WI38 (cell line): ENCODE measurements around the gene SLC30A9.

Source experiments
- H3K4me3 ChIP-seq: 2 replicates; pipeline ENCODE4 v1.5.1; 2011; ENCODE audit warnings: low read depth, mild to moderate bottlenecking, control low read depth, low read length
- TF ChIP-seq, protein P1 (sequence below): IDR thresholded peaks from 2 replicates; pipeline ENCODE4 v1.5.1; 2012; ENCODE audit warnings: low read depth, mild to moderate bottlenecking, control low read depth, low read length

The SLC30A9 gene

GRCh38 chr4:41990365-41991111, at the start of gene SLC30A9:
SLC30A9 (plus strand) TSS chr4:41990530; CDS start chr4:41990652, 122 bp downstream.
- TF ChIP-seq, protein P1, sequence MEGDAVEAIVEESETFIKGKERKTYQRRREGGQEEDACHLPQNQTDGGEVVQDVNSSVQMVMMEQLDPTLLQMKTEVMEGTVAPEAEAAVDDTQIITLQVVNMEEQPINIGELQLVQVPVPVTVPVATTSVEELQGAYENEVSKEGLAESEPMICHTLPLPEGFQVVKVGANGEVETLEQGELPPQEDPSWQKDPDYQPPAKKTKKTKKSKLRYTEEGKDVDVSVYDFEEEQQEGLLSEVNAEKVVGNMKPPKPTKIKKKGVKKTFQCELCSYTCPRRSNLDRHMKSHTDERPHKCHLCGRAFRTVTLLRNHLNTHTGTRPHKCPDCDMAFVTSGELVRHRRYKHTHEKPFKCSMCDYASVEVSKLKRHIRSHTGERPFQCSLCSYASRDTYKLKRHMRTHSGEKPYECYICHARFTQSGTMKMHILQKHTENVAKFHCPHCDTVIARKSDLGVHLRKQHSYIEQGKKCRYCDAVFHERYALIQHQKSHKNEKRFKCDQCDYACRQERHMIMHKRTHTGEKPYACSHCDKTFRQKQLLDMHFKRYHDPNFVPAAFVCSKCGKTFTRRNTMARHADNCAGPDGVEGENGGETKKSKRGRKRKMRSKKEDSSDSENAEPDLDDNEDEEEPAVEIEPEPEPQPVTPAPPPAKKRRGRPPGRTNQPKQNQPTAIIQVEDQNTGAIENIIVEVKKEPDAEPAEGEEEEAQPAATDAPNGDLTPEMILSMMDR = 0 out of 2 replicates have a peak, but pooled peaks have one; percentile 13

GRCh38 chr4:41940834-41941233, 49.5 kb upstream of the SLC30A9 start:
- TF ChIP-seq, protein P1 = no peak

More at GRCh38 chr4:41990365-41991111, at the start of gene SLC30A9:
- peak within 1 kb of the TSS; percentile 97 for H3K4me3 ChIP-seq

GRCh38 chr4:41943506-41943905, 46.8 kb upstream of the SLC30A9 start:
- TF ChIP-seq, protein P1 = no peak
- H3K4me3 ChIP-seq = no peak overlapping the region

More at GRCh38 chr4:41940834-41941233, 49.5 kb upstream of the SLC30A9 start:
- H3K4me3 ChIP-seq = no peak overlapping the region

DNA sequence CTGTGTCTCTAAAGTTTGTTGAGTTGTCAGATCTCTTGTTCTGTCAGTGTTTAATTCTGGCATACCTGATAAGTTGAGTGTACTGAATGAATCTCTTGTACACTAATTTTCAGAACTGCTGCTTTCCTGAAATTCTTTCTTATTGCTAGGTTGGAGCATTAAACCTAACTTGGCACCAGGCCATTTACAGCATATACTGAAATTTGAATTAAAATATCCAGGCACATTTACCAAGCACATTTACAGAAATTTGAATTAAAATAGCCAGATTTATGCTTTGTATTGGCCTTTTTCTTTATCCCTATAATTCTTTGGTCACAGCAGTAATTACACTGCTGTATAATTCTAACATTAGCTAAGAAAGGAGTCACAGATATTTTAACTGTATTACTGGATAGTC, 46.2 kb upstream of the SLC30A9 start:
- TF ChIP-seq, protein P1 = no peak
- no peak overlapping the region for H3K4me3 ChIP-seq

GRCh38 chr4:41949531-41949930, 40.8 kb upstream of the SLC30A9 start:
- no peak overlapping the region for H3K4me3 ChIP-seq
- TF ChIP-seq, protein P1 = no peak

DNA sequence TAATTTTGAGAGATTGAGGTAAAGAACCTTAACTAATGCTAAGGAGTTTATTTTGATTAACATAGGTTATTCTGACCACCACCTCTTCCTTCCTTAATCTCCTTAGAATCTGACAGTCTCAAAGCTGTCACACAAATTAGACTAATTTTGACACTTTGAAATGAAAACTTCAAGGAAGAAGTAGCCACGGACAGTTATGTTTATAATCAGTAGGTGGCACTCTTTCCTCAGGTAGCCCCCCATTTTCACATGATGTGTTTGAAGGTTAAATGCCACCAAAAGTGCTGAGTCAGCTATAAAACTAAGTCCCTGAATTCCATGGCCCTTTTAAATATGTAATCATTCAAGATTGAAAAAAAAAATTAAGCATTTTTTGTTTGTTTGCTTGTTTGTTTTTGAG, 32.7 kb upstream of the SLC30A9 start:
- H3K4me3 ChIP-seq = no peak overlapping the region
- TF ChIP-seq, protein P1 = no peak

DNA sequence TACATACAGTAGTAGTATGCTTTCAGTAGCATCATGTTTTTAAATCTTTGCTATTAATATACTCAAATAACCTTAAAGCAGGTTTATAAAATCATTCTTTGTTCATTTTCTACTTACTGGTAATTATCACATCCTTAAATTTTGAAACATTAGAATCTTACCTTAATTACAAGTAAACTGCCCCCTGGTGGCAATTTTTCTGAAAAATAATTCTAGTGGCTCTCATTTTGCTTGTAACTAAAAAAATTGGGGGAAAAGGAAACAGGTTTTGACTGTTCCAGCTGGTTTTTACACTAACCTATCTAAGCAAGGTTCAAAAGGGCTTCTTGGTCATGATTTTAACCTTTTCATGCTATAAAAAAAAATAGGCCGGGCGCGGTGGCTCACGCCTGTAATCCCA, 27.2 kb upstream of the SLC30A9 start:
- TF ChIP-seq, protein P1 = peak; percentile 17; the same call in 1 of the 2 replicates
- H3K4me3 ChIP-seq = no peak overlapping the region
